Neural progenitor cell (in vitro differentiated cells): ENCODE measurements around the gene KRT77.

Experiments used
- EZH2 ChIP-seq: fragments of 200-600 bp; sonication (generic); IDR thresholded peaks from 2 replicates; pipeline ENCODE4 v1.6.1; 2017; ENCODE audit warnings: antibody characterized with exemption, mild to moderate bottlenecking, moderate library complexity
- EZH2phosphoT487 ChIP-seq: fragments of 200-600 bp; sonication (generic); IDR thresholded peaks from 2 replicates; pipeline ENCODE4 v1.6.1; 2017; ENCODE audit warnings: antibody characterized with exemption

DNA sequence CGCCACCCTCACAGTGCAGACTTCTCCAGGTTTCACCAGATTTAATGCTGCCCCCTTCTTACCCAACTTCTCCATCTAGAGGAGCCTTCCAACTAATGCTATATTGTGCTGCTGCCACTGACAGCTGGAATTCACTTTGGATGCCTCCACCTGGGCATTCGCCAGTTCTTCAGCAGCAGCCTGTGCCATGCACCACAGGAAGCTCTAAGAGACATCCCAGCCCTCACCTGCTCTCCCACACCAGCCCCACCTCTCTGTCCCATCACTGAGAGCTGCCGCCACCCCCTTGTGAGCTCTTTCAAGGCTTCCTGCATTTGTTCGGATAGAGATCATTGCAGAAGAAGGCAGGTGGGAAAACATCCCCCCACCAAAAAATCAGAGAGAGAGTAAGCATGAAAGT lies 46.7 kb downstream of the KRT77 start:
- no peak for TF ChIP-seq EZH2
- no peak for TF ChIP-seq EZH2phosphoT487
